C4-2B (cell line): ENCODE measurements around the gene GTF2IRD2.
"Not testable (repeated sequence)": the region's sequence is repeated elsewhere in the genome, so short reads cannot be mapped to it uniquely, and the experiment has no call there.

Experiments used
- CTCF ChIP-seq: fragments of 450-650 bp; conservative IDR thresholded peaks from 2 replicates; pipeline ENCODE4 v1.5.1; 2017; ENCODE audit warnings: mild to moderate bottlenecking
- ZFX ChIP-seq: fragments of 450-650 bp; IDR thresholded peaks from 2 replicates; pipeline ENCODE4 v1.6.1; 2017

GRCh38 chr7:74770062-74770461 is 81.3 kb downstream of the GTF2IRD2 start:
- TF ChIP-seq CTCF, ZFX: not testable (repeated sequence)
